HepG2 (cell line): ENCODE results near the gene NOBOX. TPM values are rescaled to one million over a fixed set of nuclear protein-coding genes. Genes with fewer than 3 reads are reported as not detected.

Experiments
- ATAC-seq: fragments of 200-7000 bp; cut with Tn5 transposase; 3 replicates; pipeline ENCODE4 v1.9.1; 2020; ENCODE audit warnings: mild to moderate bottlenecking, moderate library complexity
- BruUV-seq: library from RNA; stranded (reverse); fragments of 400-500 nt; replicated peaks from 2 replicates; lab custom pipeline; 2021; lab: Mats Ljungman, UMichigan
- CTCF ChIA-PET: fragments of 300-600 bp; formaldehyde crosslinking; extraction: SDS; loops from one replicate; lab custom pipeline; 2021; ENCODE audit warnings: low total read pairs, inconsistent platforms, low intra/inter-chr PET ratio; lab: Yijun Ruan, JAX
- POLR2A ChIA-PET: fragments of 350-600 bp; sonication (Branson Sonifier 250); formaldehyde crosslinking; loops from one replicate; lab custom pipeline; 2020; ENCODE audit warnings: antibody characterized with exemption, inconsistent platforms; lab: Yijun Ruan, JAX
- DNase-seq: peaks from one replicate; pipeline ENCODE4 v3.0.0-alpha.2; 2015; ENCODE audit warnings: low spot score
- FAIRE-seq: peaks from 3 replicates; lab custom pipeline; 2011; peaks lifted over from hg19 to GRCh38; lab: Jason Lieb, UNC
- H2AFZ ChIP-seq: one replicate; pipeline ENCODE4 v1.6.1; 2011; ENCODE audit warnings: low read length, inconsistent platforms
- H3K27ac ChIP-seq: fragments of 300-600 bp; 3 replicates; pipeline ENCODE4 v1.8.0; 2011; ENCODE audit warnings: mixed run types, mild to moderate bottlenecking, mixed read lengths, low read length, inconsistent platforms; ENCODE audit not compliant: insufficient read depth; ENCODE audit errors: extremely low read length
- H3K27me3 ChIP-seq, 2 experiments: fragments of 200-600 bp in 1 of 2; 2 replicates in 1 of 2; 3 replicates in 1 of 2; pipeline versions ENCODE4 v1.6.0 to v1.8.0; 2011; ENCODE audit warnings: low read length in 2 of 2, mild to moderate bottlenecking in 2 of 2, moderate library complexity in 2 of 2, inconsistent platforms in 1 of 2; ENCODE audit not compliant: insufficient read depth in 2 of 2, control insufficient read depth in 1 of 2
- H3K36me3 ChIP-seq, 2 experiments: fragments of 200-600 bp in 1 of 2; replicated peaks in 1 of 2; 2 replicates in 1 of 2; 3 replicates in 1 of 2; pipeline versions ENCODE4 v1.5.1 to v1.8.0; 2011; ENCODE audit warnings: low read length in 2 of 2, inconsistent platforms in 1 of 2; ENCODE audit not compliant: insufficient read depth in 2 of 2, control insufficient read depth in 1 of 2
- H3K4me1 ChIP-seq: 2 replicates; pipeline ENCODE4 v1.5.1; 2012; ENCODE audit warnings: low read length, inconsistent platforms; ENCODE audit not compliant: insufficient read depth
- H3K4me2 ChIP-seq: 2 replicates; pipeline ENCODE4 v1.6.0; 2011; ENCODE audit warnings: low read depth, low read length, inconsistent platforms
- H3K4me3 ChIP-seq, 3 experiments: fragments of 200-600 bp in 1 of 3; sonication (generic), shearing (Covaris generic) in 1 of 3; replicated peaks in 1 of 3; 2 replicates each; pipeline ENCODE4 v1.5.1; 2011 to 2016; ENCODE audit warnings: low read length in 3 of 3, inconsistent platforms in 2 of 3, low read depth in 2 of 3, mild to moderate bottlenecking in 2 of 3, control low read depth in 1 of 3, mixed read lengths in 1 of 3; ENCODE audit not compliant: insufficient read depth in 1 of 3
- H3K79me2 ChIP-seq: one replicate; pipeline ENCODE4 v1.6.1; 2011; ENCODE audit warnings: low read length, inconsistent platforms; ENCODE audit not compliant: insufficient read depth
- H3K9ac ChIP-seq: 2 replicates; pipeline ENCODE4 v1.6.0; 2011; ENCODE audit warnings: mild to moderate bottlenecking, low read depth, low read length, inconsistent platforms; ENCODE audit not compliant: insufficient read depth
- H3K9me3 ChIP-seq: 2 replicates; pipeline ENCODE4 v1.5.1; 2012; ENCODE audit warnings: mild to moderate bottlenecking, low read length
- H4K20me1 ChIP-seq: 2 replicates; pipeline ENCODE4 v1.6.0; 2011; ENCODE audit warnings: inconsistent platforms, mild to moderate bottlenecking, low read length, moderate library complexity; ENCODE audit not compliant: insufficient read depth
- HDAC2 ChIP-seq: sonication (generic); formaldehyde crosslinking; IDR thresholded peaks from 2 replicates; pipeline ENCODE4 v1.4.0; 2020; ENCODE audit warnings: missing genetic modification reagents
- KLF15 ChIP-seq: sonication (generic); formaldehyde crosslinking; IDR thresholded peaks from 2 replicates; pipeline ENCODE4 v1.8.1; 2023; ENCODE audit warnings: borderline replicate concordance, mild to moderate bottlenecking, inconsistent platforms, missing genetic modification reagents, mixed read lengths
- PHF5A ChIP-seq: IDR thresholded peaks from one replicate; pipeline ENCODE4 v1.6.1; 2018; ENCODE audit warnings: low read depth, missing genetic modification reagents; ENCODE audit not compliant: unreplicated experiment
- RAD51 ChIP-seq: fragments of 450-650 bp; IDR thresholded peaks from 2 replicates; pipeline ENCODE4 v1.6.1; 2016; ENCODE audit warnings: borderline replicate concordance
- ZBTB39 ChIP-seq: sonication (generic); formaldehyde crosslinking; IDR thresholded peaks from 2 replicates; pipeline ENCODE4 v1.5.0; 2020; ENCODE audit warnings: missing genetic modification reagents
- ZGPAT ChIP-seq: IDR thresholded peaks from 2 replicates; pipeline ENCODE4 v1.6.1; 2016; ENCODE audit warnings: mild to moderate bottlenecking
- ZNF101 ChIP-seq: sonication (generic); formaldehyde crosslinking; IDR thresholded peaks from 2 replicates; pipeline ENCODE4 v1.4.0; 2020; ENCODE audit warnings: mild to moderate bottlenecking, low read depth, missing genetic modification reagents, borderline replicate concordance
- ZNF136 ChIP-seq: sonication (generic); formaldehyde crosslinking; IDR thresholded peaks from 2 replicates; pipeline ENCODE4 v1.8.1; 2022; ENCODE audit warnings: low read depth, mild to moderate bottlenecking, moderate library complexity, missing genetic modification reagents
- ZNF337 ChIP-seq: sonication (generic); formaldehyde crosslinking; IDR thresholded peaks from 2 replicates; pipeline ENCODE4 v1.5.1; 2020; ENCODE audit warnings: missing genetic modification reagents, low read depth, mild to moderate bottlenecking, borderline replicate concordance
- ZNF768 ChIP-seq: sonication (generic); formaldehyde crosslinking; IDR thresholded peaks from 2 replicates; pipeline ENCODE4 v1.4.0; 2020; ENCODE audit warnings: missing genetic modification reagents
- ZNF772 ChIP-seq: sonication (generic); formaldehyde crosslinking; IDR thresholded peaks from 2 replicates; pipeline ENCODE4 v1.5.0; 2020; ENCODE audit warnings: mild to moderate bottlenecking, missing genetic modification reagents
- ZNF790 ChIP-seq: sonication (generic); formaldehyde crosslinking; IDR thresholded peaks from 2 replicates; pipeline ENCODE4 v1.8.0; 2022; ENCODE audit warnings: missing genetic modification reagents, mild to moderate bottlenecking, borderline replicate concordance
- WGBS: methylation state at CpG from one replicate; pipeline ENCODE4 v1.1.6; 2017; ENCODE audit warnings: low lambda C conversion rate; 5-methylcytosine and 5-hydroxymethylcytosine counted together
- in situ Hi-C: cut with HindIII; loops from 2 replicates; pipeline ENCODE4 v1.10.0; 2017; ENCODE audit warnings: low pct_unique_long_range_greater_than_20kb; ENCODE audit not compliant: extremely low pct_ligation_motif_present
- intact Hi-C: fragments of 100-400 bp; cut with micrococcal nuclease; formaldehyde crosslinking; loops from one replicate; pipeline ENCODE4 v1.10.0; 2022; ENCODE audit not compliant: unreplicated experiment
- polyA plus RNA-seq, 8 experiments: library from polyadenylated mRNA; depleted of rRNA in 3 of 8; stranded (reverse) in 7 of 8; unstranded in 1 of 8; fragments of >200 nt; fragmentation: Illumina TruSeq in 4 of 8; extraction: Trizol in 4 of 8; gene quantifications; 2 replicates each; pipeline versions ENCODE4 v1.2.1 to v1.2.3, GENCODE V29; 2011 to 2016; ENCODE audit warnings: low read depth in 4 of 8, missing spikeins in 1 of 8, mixed read lengths in 1 of 8; ENCODE audit not compliant: insufficient read depth in 1 of 8
- total RNA-seq, 5 experiments: library from RNA; depleted of rRNA; stranded (reverse); fragments of >200 nt; fragmentation: Illumina TruSeq; extraction: Trizol; gene quantifications; 2 replicates each; pipeline ENCODE4 v1.2.3, GENCODE V29; 2016; ENCODE audit warnings: low read depth in 1 of 5

The NOBOX gene
- total and polyA plus RNA-seq, 2 of the 13 experiments (the other 11 are each of a cell fraction or from before 2014, with no cell fraction given), result not detected

- FAIRE-seq (no peak), ATAC-seq (no peak), DNase-seq (no peak)
- intact Hi-C loops (no loop called here), in situ Hi-C loops (no loop called here)
- no peaks in the 10 kb centered on the region for H4K20me1 ChIP-seq
- WGBS, result 10% methylated on average over 4 of the region's 5 CpGs
- no peak overlapping the region for H2AFZ ChIP-seq
- TF ChIP-seq RAD51 (no peak), ZNF790 (CRISPR knock-in tag) (no peak), KLF15 (CRISPR knock-in tag) (no peak), ZNF101 (CRISPR knock-in tag) (no peak), HDAC2 (no peak), PHF5A (no peak), ZGPAT (CRISPR knock-in tag) (no peak), ZNF768 (CRISPR knock-in tag) (no peak), ZNF772 (no peak), ZBTB39 (no peak), ZNF337 (CRISPR knock-in tag) (no peak), ZNF136 (CRISPR knock-in tag) (no peak)
- POLR2A ChIA-PET, result no interaction called here
- peaks cover 0 to 11% of the 10 kb centered on the region in 2 experiments; a peak in 2 of 5 replicates for H3K27me3 ChIP-seq
- no peak overlapping the region for H3K27ac ChIP-seq
- no peaks in the 10 kb centered on the region for H3K9me3 ChIP-seq
- no peaks in the 10 kb centered on the region for H3K4me1 ChIP-seq
- CTCF ChIA-PET, result no interaction called here
- H3K9ac ChIP-seq, result no peak overlapping the region
- no peak overlapping the region for H3K4me3 ChIP-seq
- no peaks in the 10 kb centered on the region for H3K79me2 ChIP-seq
- BruUV-seq, result no TSS peak
- no peaks in the 10 kb centered on the region for H3K36me3 ChIP-seq
- H3K4me2 ChIP-seq, result no peak overlapping the region
These were observed 2.0 kb downstream of the NOBOX start for GRCh38 chr7:144401490-144401889.
